HG03432 (cell line): Measurements from ENCODE around the gene XYLT1.

Source experiments
- ATAC-seq: cut with Tn5 transposase; IDR thresholded peaks from one replicate; pipeline ENCODE4 v1.9.1; 2021; ENCODE audit warnings: mild to moderate bottlenecking, moderate library complexity; ENCODE audit not compliant: unreplicated experiment

Gene XYLT1

GRCh38 chr16:17269439-17269838, 201.3 kb downstream of the XYLT1 start:
- no peak for ATAC-seq

GRCh38 chr16:17266608-17267313, 204.0 kb downstream of the XYLT1 start:
- ATAC-seq = no peak

GRCh38 chr16:17265154-17265553, 205.6 kb downstream of the XYLT1 start:
- ATAC-seq = no peak

GRCh38 chr16:17261197-17261858, 209.4 kb downstream of the XYLT1 start:
- no peak for ATAC-seq

- no peak for ATAC-seq
Measured at GRCh38 chr16:17260276-17260849, 210.4 kb downstream of the XYLT1 start.

- no peak for ATAC-seq
Measured at GRCh38 chr16:17259751-17260270, 210.9 kb downstream of the XYLT1 start.

GRCh38 chr16:17258848-17259713, 211.7 kb downstream of the XYLT1 start:
- ATAC-seq = peak; percentile 79

- no peak for ATAC-seq
Measured at GRCh38 chr16:17258077-17258599, 212.6 kb downstream of the XYLT1 start.

- ATAC-seq = no peak
Measured at GRCh38 chr16:17257426-17258023, 213.2 kb downstream of the XYLT1 start.

- ATAC-seq = no peak
Measured at GRCh38 chr16:17252701-17253100, 218.1 kb downstream of the XYLT1 start.

GRCh38 chr16:17252064-17252463, 218.7 kb downstream of the XYLT1 start:
- ATAC-seq = no peak

GRCh38 chr16:17251496-17251895, 219.3 kb downstream of the XYLT1 start:
- no peak for ATAC-seq

GRCh38 chr16:17246974-17247732, 223.6 kb downstream of the XYLT1 start:
- no peak for ATAC-seq

- ATAC-seq = no peak
Measured at GRCh38 chr16:17246268-17246885, 224.4 kb downstream of the XYLT1 start.

GRCh38 chr16:17245776-17246175, 225.0 kb downstream of the XYLT1 start:
- ATAC-seq = no peak

GRCh38 chr16:17244872-17245551, 225.7 kb downstream of the XYLT1 start:
- no peak for ATAC-seq

GRCh38 chr16:17241264-17241835, 229.4 kb downstream of the XYLT1 start:
- no peak for ATAC-seq

GRCh38 chr16:17238285-17239028, 232.3 kb downstream of the XYLT1 start:
- ATAC-seq = no peak
